ENCODE measurements around the gene COL11A1. TPM values are rescaled to one million over a fixed set of nuclear protein-coding genes. Genes with fewer than 3 reads are reported as not detected.
A peak's percentile ranks its signal among the peaks of the same experiment; 100 is the strongest.

The COL11A1 gene
- total and polyA plus RNA-seq, 5 donors from 2014 or later: not detected

- no peaks in the 10 kb centered on the region for H3K36me3 Mint-ChIP-seq
- peaks cover 0 to 7% (median 3%) of the 10 kb centered on the region in 7 donors for H3K9me3 Mint-ChIP-seq
Observed at GRCh38 chr1:102896771-102897170, 211.6 kb downstream of the COL11A1 start.

DNA sequence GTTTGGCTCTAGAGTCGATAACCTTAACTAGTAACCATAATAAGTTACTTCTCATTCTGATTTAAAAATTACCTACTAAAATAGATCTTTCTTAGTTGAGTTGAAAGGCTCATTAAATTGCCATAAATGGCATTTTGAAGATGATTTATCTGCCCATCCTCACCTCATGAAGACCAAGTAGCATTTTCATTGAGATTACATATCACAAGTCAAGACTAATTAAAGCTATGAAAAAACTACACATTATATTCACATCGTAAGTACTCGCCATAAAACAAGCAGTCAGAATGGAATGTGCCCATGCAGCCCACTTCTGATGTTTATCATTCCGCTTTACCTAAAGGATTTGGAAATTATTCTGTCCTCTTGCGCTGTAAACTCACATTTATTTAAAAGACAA, 212.0 kb downstream of the COL11A1 start:
- Mint-ChIP-seq H3K9me3 (peaks cover 0 to 7% (median 1%) of the 10 kb centered on the region in 7 donors), H3K4me1 (no peaks in the 10 kb centered on the region), H3K4me3 (no peak overlapping the region), H3K27me3 (no peaks in the 10 kb centered on the region), H3K27ac (no peak overlapping the region), H3K36me3 (no peaks in the 10 kb centered on the region)
- H3K4me1 ChIP-seq (ENCODE audit: control insufficient read depth, insufficient read depth, low read length, poor library complexity, severe bottlenecking): no peaks in the 10 kb centered on the region
- no peaks in the 10 kb centered on the region for H3K9me3 ChIP-seq (ENCODE audit: control insufficient read depth in 2 of 2, low read length in 2 of 2)
- no peak for DNase-seq
- H3K27me3 ChIP-seq (ENCODE audit: control insufficient read depth, insufficient read depth, low read length): no peaks in the 10 kb centered on the region
- no peak overlapping the region for H3K27ac ChIP-seq (ENCODE audit: insufficient read depth, low read length, poor library complexity, severe bottlenecking)
- H3K36me3 ChIP-seq (ENCODE audit: control insufficient read depth, insufficient read depth, low read length): no peaks in the 10 kb centered on the region
- no peak for ATAC-seq (ENCODE audit: low read depth in 2 of 2)
- H3K4me3 ChIP-seq (ENCODE audit: low read depth, low read length): no peak overlapping the region

More at GRCh38 chr1:102896771-102897170, 211.6 kb downstream of the COL11A1 start:
- Mint-ChIP-seq H3K27ac (no peak overlapping the region), H3K4me3 (no peak overlapping the region), H3K27me3 (no peaks in the 10 kb centered on the region), H3K4me1 (no peaks in the 10 kb centered on the region)
- no peak for DNase-seq
- Histone ChIP-seq H3K36me3 (ENCODE audit: control insufficient read depth, insufficient read depth, low read length) (no peaks in the 10 kb centered on the region), H3K27me3 (ENCODE audit: control insufficient read depth, insufficient read depth, low read length) (no peaks in the 10 kb centered on the region), H3K4me1 (ENCODE audit: control insufficient read depth, insufficient read depth, low read length, poor library complexity, severe bottlenecking) (no peaks in the 10 kb centered on the region), H3K9me3 (ENCODE audit: control insufficient read depth in 2 of 2, low read length in 2 of 2) (no peaks in the 10 kb centered on the region), H3K4me3 (ENCODE audit: low read depth, low read length) (no peak overlapping the region), H3K27ac (ENCODE audit: insufficient read depth, low read length, poor library complexity, severe bottlenecking) (no peak overlapping the region)
- ATAC-seq (ENCODE audit: low read depth in 2 of 2): no peak

DNA sequence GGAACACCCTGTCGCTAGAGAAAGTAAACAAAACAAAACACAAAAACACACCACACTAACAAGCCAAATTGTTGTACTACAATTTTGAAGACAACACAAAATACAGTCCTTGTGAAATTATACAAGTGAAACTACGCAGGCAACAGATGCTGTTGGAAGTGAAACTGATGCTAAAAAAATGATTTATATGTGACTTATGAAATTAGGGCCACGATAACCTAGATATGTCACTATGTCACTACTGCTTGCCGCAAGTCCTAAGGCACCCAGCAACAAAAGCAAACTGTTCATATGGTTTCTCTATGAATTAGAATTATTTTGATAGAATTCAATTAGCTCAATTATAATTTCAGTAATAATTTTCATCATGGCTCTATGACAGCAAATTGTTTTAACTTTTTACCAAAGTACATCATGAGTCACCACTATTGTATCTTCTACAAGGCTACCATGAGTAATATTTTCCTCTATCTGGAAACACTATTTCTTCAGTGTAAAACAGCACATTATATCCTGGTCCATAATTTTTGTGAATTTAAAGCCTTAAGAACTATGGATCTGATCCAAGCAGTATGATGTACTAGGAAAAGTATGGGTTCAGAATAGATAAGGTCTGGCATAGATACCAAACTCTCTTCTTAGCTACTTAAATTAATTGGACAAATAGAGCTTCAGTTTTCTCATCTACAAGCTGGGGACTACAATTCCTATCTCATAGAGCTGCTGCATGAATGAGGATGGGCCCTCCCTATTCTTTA, 216.3 kb downstream of the COL11A1 start:
- H3K36me3 Mint-ChIP-seq: no peaks in the 10 kb centered on the region
- DNase-seq (no peak), ATAC-seq (ENCODE audit: low read depth in 2 of 2) (no peak)
- Histone ChIP-seq H3K4me3 (ENCODE audit: low read depth, low read length) (no peak overlapping the region), H3K4me1 (ENCODE audit: control insufficient read depth, insufficient read depth, low read length, poor library complexity, severe bottlenecking) (no peaks in the 10 kb centered on the region), H3K27me3 (ENCODE audit: control insufficient read depth, insufficient read depth, low read length) (no peaks in the 10 kb centered on the region), H3K36me3 (ENCODE audit: control insufficient read depth, insufficient read depth, low read length) (no peaks in the 10 kb centered on the region), H3K27ac (ENCODE audit: insufficient read depth, low read length, poor library complexity, severe bottlenecking) (no peak overlapping the region), H3K9me3 (ENCODE audit: control insufficient read depth in 2 of 2, low read length in 2 of 2) (no peaks in the 10 kb centered on the region)
- no peaks in the 10 kb centered on the region for H3K4me1 Mint-ChIP-seq
- H3K4me3 Mint-ChIP-seq: no peak overlapping the region
- no peaks in the 10 kb centered on the region for H3K27me3 Mint-ChIP-seq
- peaks cover 0 to 7% (median 0%) of the 10 kb centered on the region in 7 donors for H3K9me3 Mint-ChIP-seq
- peak overlapping the region in 1 of 3 donors; percentile 32 for H3K27ac Mint-ChIP-seq

DNA sequence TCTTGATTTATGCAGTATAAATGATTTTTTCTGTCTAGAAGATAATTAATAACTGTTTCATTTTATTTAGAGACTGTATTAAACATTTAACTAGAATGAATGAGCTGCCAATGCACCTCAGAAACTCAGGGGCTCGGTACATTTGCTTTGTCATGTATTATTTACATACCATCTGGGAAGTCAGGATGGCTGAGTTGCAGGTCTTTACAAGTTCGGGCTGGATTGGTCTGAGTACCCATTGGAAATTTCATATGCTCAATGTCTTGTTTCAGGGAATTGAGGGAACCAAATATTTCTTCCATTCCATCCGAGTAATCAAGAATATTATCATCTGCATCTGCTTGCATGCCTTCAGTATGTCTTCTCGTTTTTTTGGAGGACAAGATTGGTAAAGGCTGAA, 221.7 kb downstream of the COL11A1 start:
- no peaks in the 10 kb centered on the region for H3K27me3 ChIP-seq (ENCODE audit: control insufficient read depth, insufficient read depth, low read length)
- no peaks in the 10 kb centered on the region for H3K9me3 ChIP-seq (ENCODE audit: control insufficient read depth in 2 of 2, low read length in 2 of 2)
- H3K36me3 ChIP-seq (ENCODE audit: control insufficient read depth, insufficient read depth, low read length): no peaks in the 10 kb centered on the region
- no peak overlapping the region for H3K27ac ChIP-seq (ENCODE audit: insufficient read depth, low read length, poor library complexity, severe bottlenecking)
- Mint-ChIP-seq H3K27ac (no peak overlapping the region), H3K4me1 (no peaks in the 10 kb centered on the region), H3K4me3 (no peak overlapping the region), H3K27me3 (no peaks in the 10 kb centered on the region), H3K36me3 (no peaks in the 10 kb centered on the region), H3K9me3 (peaks cover 0 to 2% (median 0%) of the 10 kb centered on the region in 7 donors)
- ATAC-seq (ENCODE audit: low read depth in 2 of 2): no peak
- no peak for DNase-seq
- no peaks in the 10 kb centered on the region for H3K4me1 ChIP-seq (ENCODE audit: control insufficient read depth, insufficient read depth, low read length, poor library complexity, severe bottlenecking)
- H3K4me3 ChIP-seq (ENCODE audit: low read depth, low read length): no peak overlapping the region

GRCh38 chr1:102884238-102884637, 224.1 kb downstream of the COL11A1 start:
- Mint-ChIP-seq H3K36me3 (no peaks in the 10 kb centered on the region), H3K9me3 (peaks cover 0 to 2% (median 0%) of the 10 kb centered on the region in 7 donors), H3K4me3 (no peak overlapping the region), H3K27me3 (no peaks in the 10 kb centered on the region), H3K27ac (no peak overlapping the region), H3K4me1 (no peaks in the 10 kb centered on the region)
- H3K9me3 ChIP-seq (ENCODE audit: control insufficient read depth in 2 of 2, low read length in 2 of 2): no peaks in the 10 kb centered on the region
- ATAC-seq (ENCODE audit: low read depth in 2 of 2): no peak
- no peaks in the 10 kb centered on the region for H3K27me3 ChIP-seq (ENCODE audit: control insufficient read depth, insufficient read depth, low read length)
- H3K27ac ChIP-seq (ENCODE audit: insufficient read depth, low read length, poor library complexity, severe bottlenecking): no peak overlapping the region
- H3K36me3 ChIP-seq (ENCODE audit: control insufficient read depth, insufficient read depth, low read length): no peaks in the 10 kb centered on the region
- no peak overlapping the region for H3K4me3 ChIP-seq (ENCODE audit: low read depth, low read length)
- H3K4me1 ChIP-seq (ENCODE audit: control insufficient read depth, insufficient read depth, low read length, poor library complexity, severe bottlenecking): no peaks in the 10 kb centered on the region
- DNase-seq: no peak

GRCh38 chr1:102879439-102879993, 228.8 kb downstream of the COL11A1 start:
- Mint-ChIP-seq H3K9me3 (peaks cover 0 to 4% (median 0%) of the 10 kb centered on the region in 7 donors), H3K27me3 (no peaks in the 10 kb centered on the region), H3K27ac (no peak overlapping the region), H3K36me3 (no peaks in the 10 kb centered on the region), H3K4me3 (no peak overlapping the region), H3K4me1 (no peaks in the 10 kb centered on the region)
- Histone ChIP-seq H3K4me3 (ENCODE audit: low read depth, low read length) (no peak overlapping the region), H3K36me3 (ENCODE audit: control insufficient read depth, insufficient read depth, low read length) (no peaks in the 10 kb centered on the region), H3K9me3 (ENCODE audit: control insufficient read depth in 2 of 2, low read length in 2 of 2) (no peaks in the 10 kb centered on the region), H3K27ac (ENCODE audit: insufficient read depth, low read length, poor library complexity, severe bottlenecking) (no peak overlapping the region), H3K4me1 (ENCODE audit: control insufficient read depth, insufficient read depth, low read length, poor library complexity, severe bottlenecking) (no peaks in the 10 kb centered on the region), H3K27me3 (ENCODE audit: control insufficient read depth, insufficient read depth, low read length) (no peaks in the 10 kb centered on the region)
- ATAC-seq (ENCODE audit: low read depth in 2 of 2) (no peak), DNase-seq (no peak)

DNA sequence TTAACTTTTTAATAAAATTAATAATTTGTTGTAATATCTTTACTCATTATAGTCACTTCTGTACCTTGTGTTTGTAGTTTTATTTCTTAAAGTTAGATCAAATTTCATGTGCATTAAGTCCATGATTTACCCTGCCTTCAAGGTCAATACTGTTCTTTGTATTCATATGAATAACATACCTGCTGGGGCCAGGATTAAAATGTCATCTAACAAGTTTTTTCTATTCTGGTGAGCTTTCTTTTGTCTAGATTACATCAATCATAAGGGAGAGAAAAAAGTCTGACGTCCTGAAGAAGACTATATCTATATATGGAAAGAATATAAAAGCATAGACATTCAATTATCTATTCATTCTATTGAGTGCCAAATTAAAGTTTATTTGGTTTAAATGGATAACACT, 232.6 kb downstream of the COL11A1 start:
- DNase-seq (no peak), ATAC-seq (ENCODE audit: low read depth in 2 of 2) (no peak)
- H3K27ac ChIP-seq (ENCODE audit: insufficient read depth, low read length, poor library complexity, severe bottlenecking): no peak overlapping the region
- H3K27me3 Mint-ChIP-seq: no peaks in the 10 kb centered on the region
- no peak overlapping the region for H3K4me3 ChIP-seq (ENCODE audit: low read depth, low read length)
- H3K4me3 Mint-ChIP-seq: no peak overlapping the region
- no peaks in the 10 kb centered on the region for H3K4me1 Mint-ChIP-seq
- no peaks in the 10 kb centered on the region for H3K36me3 ChIP-seq (ENCODE audit: control insufficient read depth, insufficient read depth, low read length)
- peaks cover 0 to 5% of the 10 kb centered on the region in 2 experiments for H3K9me3 ChIP-seq (ENCODE audit: control insufficient read depth in 2 of 2, low read length in 2 of 2)
- peaks cover 0 to 8% (median 3%) of the 10 kb centered on the region in 7 donors for H3K9me3 Mint-ChIP-seq
- no peaks in the 10 kb centered on the region for H3K27me3 ChIP-seq (ENCODE audit: control insufficient read depth, insufficient read depth, low read length)
- no peaks in the 10 kb centered on the region for H3K4me1 ChIP-seq (ENCODE audit: control insufficient read depth, insufficient read depth, low read length, poor library complexity, severe bottlenecking)
- H3K36me3 Mint-ChIP-seq: no peaks in the 10 kb centered on the region
- no peak overlapping the region for H3K27ac Mint-ChIP-seq

- ATAC-seq (ENCODE audit: low read depth in 2 of 2) (no peak), DNase-seq (no peak)
- H3K9me3 Mint-ChIP-seq: peaks cover 0 to 13% (median 8%) of the 10 kb centered on the region in 7 donors
- Histone ChIP-seq H3K9me3 (ENCODE audit: control insufficient read depth in 2 of 2, low read length in 2 of 2) (peaks cover 0 to 5% of the 10 kb centered on the region in 2 experiments), H3K27me3 (ENCODE audit: control insufficient read depth, insufficient read depth, low read length) (no peaks in the 10 kb centered on the region), H3K36me3 (ENCODE audit: control insufficient read depth, insufficient read depth, low read length) (no peaks in the 10 kb centered on the region), H3K4me3 (ENCODE audit: low read depth, low read length) (no peak overlapping the region), H3K4me1 (ENCODE audit: control insufficient read depth, insufficient read depth, low read length, poor library complexity, severe bottlenecking) (no peaks in the 10 kb centered on the region), H3K27ac (ENCODE audit: insufficient read depth, low read length, poor library complexity, severe bottlenecking) (no peak overlapping the region)
- H3K27ac Mint-ChIP-seq: no peak overlapping the region
- H3K27me3 Mint-ChIP-seq: no peaks in the 10 kb centered on the region
- no peaks in the 10 kb centered on the region for H3K36me3 Mint-ChIP-seq
- H3K4me1 Mint-ChIP-seq: no peaks in the 10 kb centered on the region
- H3K4me3 Mint-ChIP-seq: peak overlapping the region in 1 of 4 donors; percentile 38
Observed at GRCh38 chr1:102872526-102872925, 235.8 kb downstream of the COL11A1 start.

All from CD4-positive, CD25-positive, alpha-beta regulatory T cell (primary cell).